HG02885 (cell line): ENCODE data around the gene FAM222A.

Experiments used
- ATAC-seq: cut with Tn5 transposase; IDR thresholded peaks from one replicate; pipeline ENCODE4 v1.9.1; 2021; ENCODE audit warnings: mild to moderate bottlenecking; ENCODE audit not compliant: unreplicated experiment, poor library complexity

The FAM222A gene

DNA sequence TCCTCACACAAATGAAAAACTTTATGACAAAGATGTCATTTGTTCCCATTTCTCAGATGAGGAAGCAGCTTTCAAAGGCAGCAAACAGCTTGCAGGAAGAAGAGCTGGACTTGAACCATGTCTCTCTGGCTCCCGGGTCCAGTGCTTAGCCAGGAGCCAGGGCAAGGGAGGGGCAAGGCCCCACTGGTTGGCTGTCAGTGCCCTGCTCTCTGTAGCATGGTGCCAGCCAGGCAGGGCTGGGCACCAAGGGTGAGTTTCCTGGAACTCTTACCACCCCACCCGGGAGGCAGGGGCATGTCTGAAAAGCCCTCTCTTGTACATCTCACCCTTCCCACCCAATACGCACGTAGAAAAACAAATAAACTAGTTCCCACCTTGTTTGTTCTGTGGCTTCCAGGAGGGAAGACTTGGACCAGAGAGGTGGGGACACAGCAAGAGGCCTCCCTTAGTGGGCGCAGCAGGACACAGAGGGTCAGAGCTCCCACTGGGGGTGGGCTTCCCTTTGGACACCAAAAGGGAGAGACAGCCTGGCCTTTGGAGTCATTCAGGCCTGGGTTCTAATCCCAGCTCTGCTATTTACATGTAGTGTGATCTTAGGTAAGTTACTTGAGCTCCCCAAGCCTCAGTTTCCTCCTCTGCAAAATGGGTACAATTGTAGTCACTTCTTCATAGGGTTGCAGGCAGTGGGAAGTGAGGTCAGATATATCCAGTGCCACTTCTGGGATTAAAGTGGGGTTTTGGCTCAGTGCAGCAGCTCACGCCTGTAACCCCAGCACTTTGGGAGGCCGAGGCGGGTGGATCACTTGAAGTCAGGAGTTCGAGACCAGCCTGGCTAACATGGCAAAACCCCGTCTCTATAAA is 102.4 kb downstream of the FAM222A start:
- ATAC-seq = no peak

DNA sequence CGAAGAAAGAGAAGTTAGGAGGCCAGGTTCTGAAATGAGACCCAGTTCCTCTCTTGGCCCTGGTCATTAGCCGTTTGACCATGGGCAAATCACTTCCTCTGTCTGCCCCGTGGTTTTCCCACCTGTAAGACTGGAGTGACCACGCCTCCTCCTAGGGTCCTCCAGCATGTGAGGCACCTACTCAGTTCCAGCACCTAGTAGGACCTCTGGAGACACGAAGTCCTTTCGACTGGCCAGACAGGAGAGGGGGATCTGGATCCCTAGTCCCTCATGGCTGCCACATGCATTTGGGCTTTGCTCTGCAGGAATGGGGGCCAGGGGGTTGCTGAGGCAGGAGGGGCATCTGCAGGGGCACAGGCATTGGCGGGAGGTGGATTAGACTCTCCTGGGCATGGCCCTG is 103.2 kb downstream of the FAM222A start:
- ATAC-seq = no peak

DNA sequence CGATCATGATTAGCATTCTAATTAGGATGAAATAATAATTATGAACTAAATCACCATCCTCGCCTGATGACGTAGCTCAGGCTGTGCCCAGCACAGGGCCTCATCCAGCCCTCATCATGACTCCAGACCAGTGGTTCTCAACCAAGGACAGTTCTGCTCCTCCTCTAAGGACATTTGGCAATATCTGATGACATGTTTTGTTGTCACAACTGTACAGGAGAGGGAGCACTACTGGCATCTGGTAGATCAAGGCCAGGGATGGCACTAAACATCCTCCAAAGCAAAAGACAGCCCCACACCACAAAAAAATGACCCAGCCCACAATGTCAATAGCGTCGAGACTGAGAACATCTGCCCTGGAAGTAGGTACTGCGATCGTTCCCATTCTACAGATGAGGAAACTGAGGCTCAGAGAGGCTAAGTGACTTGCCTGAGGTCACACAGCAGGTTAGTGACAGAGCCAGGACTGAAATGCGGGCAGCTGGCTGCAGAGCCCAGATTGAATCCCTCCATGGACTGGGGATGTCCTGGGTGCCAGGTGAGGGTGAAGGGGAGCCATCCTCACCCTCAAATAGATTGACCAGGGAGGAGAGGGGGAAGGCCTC is 104.1 kb downstream of the FAM222A start:
- ATAC-seq = no peak

DNA sequence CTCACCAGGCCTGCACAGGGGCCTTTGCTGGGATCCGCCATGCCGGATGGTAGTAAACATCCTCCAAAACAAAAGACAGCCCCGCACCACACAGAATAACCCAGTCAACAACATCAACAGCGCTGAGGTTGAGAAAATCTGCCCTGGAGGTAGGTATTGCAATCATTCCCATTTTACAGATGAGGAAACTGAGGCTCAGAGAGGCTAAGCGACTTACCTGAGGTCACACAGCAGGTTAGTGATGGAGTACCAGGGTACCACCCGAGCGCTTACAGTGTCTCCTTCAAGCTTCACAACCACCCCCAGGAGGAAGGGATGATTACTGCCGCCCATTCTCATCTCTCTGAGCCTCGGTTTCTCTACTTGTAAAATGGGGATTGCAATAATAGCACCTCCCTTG is 104.6 kb downstream of the FAM222A start:
- ATAC-seq = no peak

DNA sequence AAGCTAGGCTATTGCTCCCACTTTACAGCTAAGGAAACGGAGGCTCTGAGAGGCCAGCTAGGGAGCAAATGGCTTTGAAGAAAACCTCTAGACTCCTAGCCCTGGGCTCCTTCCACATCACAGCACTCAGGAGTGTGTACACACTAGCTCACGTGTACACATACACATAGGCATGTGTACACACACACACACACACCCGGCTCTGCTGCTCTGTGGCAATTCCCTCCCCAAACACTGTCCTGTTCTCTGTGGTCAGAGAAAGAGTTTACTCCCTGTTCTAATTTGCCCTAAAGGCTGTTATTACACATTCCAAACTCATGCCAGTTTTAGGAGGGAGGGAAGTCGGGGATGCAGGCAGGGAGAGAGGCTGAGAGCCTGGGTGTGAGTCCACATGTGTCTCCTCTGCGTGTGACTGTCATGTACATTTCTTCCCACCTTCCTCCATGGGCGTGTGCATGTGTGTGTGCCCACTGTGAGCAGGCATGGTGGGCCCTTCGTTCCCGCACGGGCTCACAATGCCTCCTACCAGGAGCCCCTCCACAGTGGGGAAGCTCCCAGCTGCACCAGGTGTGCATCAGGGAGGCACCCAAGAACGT is 105.4 kb downstream of the FAM222A start:
- no peak for ATAC-seq
